ENCODE measurements around the gene SDK1. TPM values are rescaled to one million over a fixed set of nuclear protein-coding genes. Genes with fewer than 3 reads are reported as not detected.

The SDK1 gene
- total RNA-seq, 2 experiments from 2014 or later: 0.03 to 0.05 TPM

DNA sequence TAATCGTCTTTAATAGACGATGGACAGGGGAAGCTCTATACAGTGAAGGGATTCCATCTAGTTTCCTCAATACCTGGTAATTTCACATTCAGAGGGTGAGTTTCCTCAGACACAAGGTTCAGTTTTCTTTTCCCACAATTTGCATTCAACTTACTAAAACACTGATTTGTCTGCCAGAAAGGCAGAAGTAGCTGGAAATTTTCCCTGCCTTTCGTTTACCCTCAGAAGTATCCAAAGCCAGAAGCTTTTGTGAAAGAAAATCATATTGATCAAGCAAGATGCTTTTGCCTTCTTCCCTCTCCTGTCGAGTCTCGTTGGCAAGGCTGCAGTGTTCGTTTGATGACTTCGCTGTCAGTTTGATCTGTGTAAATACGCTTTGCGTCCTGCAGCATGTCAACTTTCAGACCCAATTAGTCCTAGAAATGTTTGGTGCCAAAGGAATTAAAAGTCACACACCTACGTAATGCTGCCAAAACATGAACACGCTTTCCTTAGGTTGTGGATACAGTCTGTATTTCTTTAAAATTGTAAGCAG lies 749.1 kb downstream of the SDK1 start:
- no peaks in the 10 kb centered on the region for H3K4me1 Mint-ChIP-seq (ENCODE audit: low read depth)
- H3K36me3 Mint-ChIP-seq (ENCODE audit: low read depth): no peaks in the 10 kb centered on the region
- ATAC-seq: no peak
- H3K27ac Mint-ChIP-seq: no peak overlapping the region
- no peak overlapping the region for H3K4me3 Mint-ChIP-seq
- ChIA-PET POLR2A (no interaction called here), CTCF (no interaction called here)
- DNase-seq: no peak
- H3K27me3 Mint-ChIP-seq (ENCODE audit: low read depth): no peaks in the 10 kb centered on the region
- H3K9me3 Mint-ChIP-seq (ENCODE audit: insufficient read depth): no peaks in the 10 kb centered on the region

DNA sequence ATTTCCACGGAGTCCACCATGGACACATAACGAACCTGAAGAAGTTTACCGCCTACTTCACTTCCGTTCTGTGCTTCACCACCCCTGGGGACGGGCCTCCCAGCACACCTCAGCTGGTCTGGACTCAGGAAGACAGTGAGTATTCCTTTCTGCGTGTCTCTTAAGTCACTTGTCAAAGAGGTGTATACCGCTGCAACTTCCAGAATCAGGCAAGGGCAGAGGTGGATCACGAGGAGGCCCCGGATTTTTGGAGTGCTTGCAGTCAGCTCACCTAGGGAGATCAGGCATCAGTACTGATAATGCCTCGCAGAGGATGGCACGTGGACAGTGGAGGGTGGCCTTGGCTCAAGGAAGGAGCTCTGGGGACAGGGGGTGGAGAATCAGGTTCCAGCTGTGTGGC lies 750.6 kb downstream of the SDK1 start:
- H3K4me3 Mint-ChIP-seq: no peak overlapping the region
- CTCF ChIA-PET: no interaction called here
- H3K4me1 Mint-ChIP-seq (ENCODE audit: low read depth): no peaks in the 10 kb centered on the region
- ATAC-seq: no peak
- H3K27me3 Mint-ChIP-seq (ENCODE audit: low read depth): peaks cover 2% of the 10 kb centered on the region
- no peak overlapping the region for H3K27ac Mint-ChIP-seq
- DNase-seq: no peak
- no peaks in the 10 kb centered on the region for H3K9me3 Mint-ChIP-seq (ENCODE audit: insufficient read depth)
- POLR2A ChIA-PET: no interaction called here
- no peaks in the 10 kb centered on the region for H3K36me3 Mint-ChIP-seq (ENCODE audit: low read depth)

DNA sequence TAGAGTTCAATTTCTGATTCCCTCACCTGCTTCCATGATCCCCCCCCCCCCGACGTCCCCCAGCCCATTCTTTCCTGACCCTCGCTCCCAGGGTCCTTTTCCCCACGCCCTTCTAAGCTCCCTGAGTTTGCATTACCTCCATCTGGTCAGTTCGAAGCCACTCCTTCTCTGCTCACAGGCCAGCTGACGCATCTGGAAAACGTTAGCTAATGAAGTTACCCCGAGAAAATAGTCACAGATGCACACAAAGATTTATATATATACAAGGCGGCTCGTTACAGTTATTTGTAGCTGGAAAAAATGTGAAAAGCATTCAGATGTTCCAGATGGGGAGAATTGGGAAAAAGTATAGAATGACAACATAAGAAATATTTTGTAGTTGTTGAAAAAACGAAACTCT lies 751.1 kb downstream of the SDK1 start:
- Mint-ChIP-seq H3K27ac (no peak overlapping the region), H3K9me3 (ENCODE audit: insufficient read depth) (no peaks in the 10 kb centered on the region), H3K4me1 (ENCODE audit: low read depth) (no peaks in the 10 kb centered on the region), H3K36me3 (ENCODE audit: low read depth) (no peaks in the 10 kb centered on the region), H3K4me3 (no peak overlapping the region), H3K27me3 (ENCODE audit: low read depth) (peaks cover 2% of the 10 kb centered on the region)
- DNase-seq (no peak), ATAC-seq (no peak)
- CTCF ChIA-PET: no interaction called here
- POLR2A ChIA-PET: no interaction called here

DNA sequence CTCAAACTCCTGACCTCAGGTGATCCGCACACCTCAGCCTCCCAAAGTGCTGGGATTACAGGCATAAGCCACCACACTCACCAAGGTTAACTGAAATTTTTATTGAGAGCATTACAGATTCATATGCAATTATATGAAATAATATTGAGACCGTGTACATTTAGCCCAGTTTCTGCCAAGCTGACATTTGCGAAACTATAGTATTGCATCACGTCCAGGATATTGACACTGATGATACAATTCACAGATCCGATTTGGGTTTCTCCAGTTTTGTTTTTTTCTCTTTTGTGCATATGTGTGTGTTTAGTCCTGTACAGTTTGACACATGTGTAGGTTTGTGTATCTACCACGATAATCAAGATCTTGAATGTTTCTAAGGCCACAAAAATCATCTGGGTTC lies 753.1 kb downstream of the SDK1 start:
- ATAC-seq (no peak), DNase-seq (no peak)
- Mint-ChIP-seq H3K27ac (no peak overlapping the region), H3K9me3 (ENCODE audit: insufficient read depth) (no peaks in the 10 kb centered on the region), H3K4me1 (ENCODE audit: low read depth) (no peaks in the 10 kb centered on the region), H3K27me3 (ENCODE audit: low read depth) (peaks cover 2% of the 10 kb centered on the region), H3K36me3 (ENCODE audit: low read depth) (no peaks in the 10 kb centered on the region), H3K4me3 (no peak overlapping the region)
- ChIA-PET POLR2A (no interaction called here), CTCF (no interaction called here)

DNA sequence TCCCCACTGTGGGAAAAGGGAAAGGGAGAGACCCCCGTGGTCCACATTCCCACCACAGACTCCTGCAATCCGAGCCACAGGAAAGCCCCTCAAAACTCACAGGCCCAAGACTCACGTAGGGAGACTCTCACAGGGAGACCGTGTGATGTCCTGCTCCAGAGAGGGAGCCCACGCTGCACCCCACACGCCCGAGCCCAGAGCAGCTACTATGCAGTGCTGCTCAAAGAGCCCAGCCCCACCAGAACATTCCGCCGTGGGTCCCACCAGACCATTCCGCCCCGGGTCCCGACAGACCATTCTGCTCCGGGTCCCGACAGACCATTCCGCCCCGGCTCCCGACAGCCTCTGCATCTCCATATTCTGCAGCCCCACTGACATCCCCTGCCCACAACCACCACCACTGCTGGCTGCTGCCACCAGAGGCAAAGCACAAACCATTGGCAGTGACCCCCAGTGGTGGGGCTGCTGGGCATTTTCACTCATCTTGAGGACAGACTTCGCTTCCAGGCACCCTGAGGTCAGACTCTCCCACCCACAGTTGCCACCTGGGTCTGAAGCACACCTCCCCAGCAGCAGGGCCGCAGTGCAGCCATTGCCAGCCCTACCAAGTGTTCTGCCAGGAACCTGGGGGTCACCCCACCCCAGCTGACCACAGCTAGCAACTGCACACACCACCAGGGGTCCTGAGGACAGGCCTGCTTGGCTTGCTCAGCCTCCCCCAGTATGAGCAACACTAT lies 755.7 kb downstream of the SDK1 start:
- no peaks in the 10 kb centered on the region for H3K9me3 Mint-ChIP-seq (ENCODE audit: insufficient read depth)
- H3K36me3 Mint-ChIP-seq (ENCODE audit: low read depth): no peaks in the 10 kb centered on the region
- no peak overlapping the region for H3K27ac Mint-ChIP-seq
- DNase-seq (no peak), ATAC-seq (no peak)
- H3K4me3 Mint-ChIP-seq: no peak overlapping the region
- no peaks in the 10 kb centered on the region for H3K4me1 Mint-ChIP-seq (ENCODE audit: low read depth)
- peaks cover 3% of the 10 kb centered on the region for H3K27me3 Mint-ChIP-seq (ENCODE audit: low read depth)
- POLR2A ChIA-PET: no interaction called here
- CTCF ChIA-PET: no interaction called here

DNA sequence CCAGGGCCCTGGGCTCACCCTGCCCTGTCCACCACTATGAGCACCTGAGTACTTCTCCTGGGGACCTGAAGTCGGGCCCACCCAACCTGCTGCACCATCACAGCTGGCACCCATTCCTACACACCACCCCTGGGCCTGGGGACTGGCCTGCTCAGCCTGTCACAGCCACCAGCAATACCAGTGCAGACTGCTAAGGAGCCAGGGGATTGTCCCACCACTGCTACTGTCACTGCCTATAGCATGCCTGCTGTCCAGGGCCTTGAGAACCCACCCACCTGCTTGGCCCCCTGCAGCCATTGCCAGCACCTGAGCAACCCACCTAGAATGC lies 756.2 kb downstream of the SDK1 start:
- no peaks in the 10 kb centered on the region for H3K36me3 Mint-ChIP-seq (ENCODE audit: low read depth)
- H3K27ac Mint-ChIP-seq: no peak overlapping the region
- ChIA-PET POLR2A (no interaction called here), CTCF (no interaction called here)
- no peaks in the 10 kb centered on the region for H3K4me1 Mint-ChIP-seq (ENCODE audit: low read depth)
- no peak for ATAC-seq
- H3K9me3 Mint-ChIP-seq (ENCODE audit: insufficient read depth): no peaks in the 10 kb centered on the region
- H3K4me3 Mint-ChIP-seq: no peak overlapping the region
- no peak for DNase-seq
- peaks cover 3% of the 10 kb centered on the region for H3K27me3 Mint-ChIP-seq (ENCODE audit: low read depth)

DNA sequence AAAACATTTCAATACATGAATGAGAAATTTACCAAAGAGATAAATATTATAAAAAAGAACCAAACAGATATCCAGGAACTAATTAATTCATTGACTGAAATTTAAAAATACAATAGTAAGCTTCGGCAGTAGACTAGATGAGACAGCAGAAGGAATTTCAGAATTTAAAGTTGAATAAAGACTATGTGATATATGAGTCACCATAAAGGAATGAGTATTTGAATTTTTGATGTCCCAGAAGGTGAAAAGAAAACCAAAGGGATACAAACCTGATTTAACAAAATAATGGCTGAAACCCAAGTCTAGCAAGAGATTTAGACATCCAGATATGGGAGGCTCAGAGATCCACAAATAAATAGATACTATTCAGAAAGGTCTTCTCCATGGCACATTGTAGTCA lies 757.1 kb downstream of the SDK1 start:
- ATAC-seq (no peak), DNase-seq (no peak)
- peaks cover 7% of the 10 kb centered on the region for H3K27me3 Mint-ChIP-seq (ENCODE audit: low read depth)
- CTCF ChIA-PET: no interaction called here
- H3K36me3 Mint-ChIP-seq (ENCODE audit: low read depth): no peaks in the 10 kb centered on the region
- POLR2A ChIA-PET: no interaction called here
- no peak overlapping the region for H3K27ac Mint-ChIP-seq
- H3K9me3 Mint-ChIP-seq (ENCODE audit: insufficient read depth): no peaks in the 10 kb centered on the region
- H3K4me3 Mint-ChIP-seq: no peak overlapping the region
- no peaks in the 10 kb centered on the region for H3K4me1 Mint-ChIP-seq (ENCODE audit: low read depth)

DNA sequence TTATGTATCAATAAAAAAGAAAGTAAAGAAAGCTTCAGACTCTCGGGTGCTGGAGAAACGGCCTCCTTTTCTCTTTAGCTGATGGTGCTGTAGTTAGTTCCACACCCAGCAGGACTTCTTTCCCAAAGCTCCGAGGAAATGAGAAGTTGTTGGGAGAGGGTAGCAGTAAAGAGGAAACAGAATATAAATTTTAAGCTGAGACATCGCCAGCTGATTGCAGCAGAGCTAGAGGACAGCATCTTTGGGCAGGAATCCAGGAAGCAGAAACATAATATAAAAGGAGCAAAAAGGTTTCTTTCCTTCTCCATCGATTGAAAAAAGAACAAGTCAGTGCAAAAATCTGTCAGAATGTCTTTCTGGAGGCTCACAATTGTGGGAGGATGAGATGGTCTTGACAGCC lies 764.1 kb downstream of the SDK1 start:
- H3K4me1 Mint-ChIP-seq (ENCODE audit: low read depth): peaks cover 5% of the 10 kb centered on the region
- no peak overlapping the region for H3K27ac Mint-ChIP-seq

DNA sequence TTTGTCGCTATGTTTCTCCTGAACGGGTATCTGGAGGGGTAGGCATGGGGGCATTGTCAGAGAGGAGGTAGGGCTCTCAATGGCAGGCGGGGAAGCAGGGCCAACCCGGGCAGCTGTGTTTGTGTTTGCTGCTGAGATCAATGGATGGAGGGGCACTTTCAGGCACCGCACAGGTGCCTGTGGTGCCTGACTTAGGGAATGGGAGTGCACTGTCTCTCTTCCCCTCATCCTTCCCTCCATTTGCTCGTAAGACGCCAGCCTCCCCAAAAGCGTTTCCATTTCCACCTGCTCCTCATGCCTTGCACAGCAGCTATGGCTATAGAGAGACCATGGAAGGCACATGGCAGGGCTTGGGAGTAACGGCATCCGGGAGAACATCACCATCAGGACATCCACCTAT lies 765.2 kb downstream of the SDK1 start:
- H3K27ac Mint-ChIP-seq: no peak overlapping the region
- ChIA-PET CTCF (no interaction called here), POLR2A (no interaction called here)
- no peak for ATAC-seq
- no peak for DNase-seq
- peaks cover 5% of the 10 kb centered on the region for H3K4me1 Mint-ChIP-seq (ENCODE audit: low read depth)
- peaks cover 4% of the 10 kb centered on the region for H3K9me3 Mint-ChIP-seq (ENCODE audit: insufficient read depth)
- H3K36me3 Mint-ChIP-seq (ENCODE audit: low read depth): no peaks in the 10 kb centered on the region
- no peak overlapping the region for H3K4me3 Mint-ChIP-seq
- peaks cover 8% of the 10 kb centered on the region for H3K27me3 Mint-ChIP-seq (ENCODE audit: low read depth)

More for the DNA sequence above, 764.1 kb downstream of the SDK1 start:
- ChIA-PET CTCF (no interaction called here), POLR2A (no interaction called here)
- H3K9me3 Mint-ChIP-seq (ENCODE audit: insufficient read depth): peaks cover 4% of the 10 kb centered on the region
- no peak overlapping the region for H3K4me3 Mint-ChIP-seq
- ATAC-seq (no peak), DNase-seq (no peak)
- H3K36me3 Mint-ChIP-seq (ENCODE audit: low read depth): no peaks in the 10 kb centered on the region
- peaks cover 8% of the 10 kb centered on the region for H3K27me3 Mint-ChIP-seq (ENCODE audit: low read depth)

DNA sequence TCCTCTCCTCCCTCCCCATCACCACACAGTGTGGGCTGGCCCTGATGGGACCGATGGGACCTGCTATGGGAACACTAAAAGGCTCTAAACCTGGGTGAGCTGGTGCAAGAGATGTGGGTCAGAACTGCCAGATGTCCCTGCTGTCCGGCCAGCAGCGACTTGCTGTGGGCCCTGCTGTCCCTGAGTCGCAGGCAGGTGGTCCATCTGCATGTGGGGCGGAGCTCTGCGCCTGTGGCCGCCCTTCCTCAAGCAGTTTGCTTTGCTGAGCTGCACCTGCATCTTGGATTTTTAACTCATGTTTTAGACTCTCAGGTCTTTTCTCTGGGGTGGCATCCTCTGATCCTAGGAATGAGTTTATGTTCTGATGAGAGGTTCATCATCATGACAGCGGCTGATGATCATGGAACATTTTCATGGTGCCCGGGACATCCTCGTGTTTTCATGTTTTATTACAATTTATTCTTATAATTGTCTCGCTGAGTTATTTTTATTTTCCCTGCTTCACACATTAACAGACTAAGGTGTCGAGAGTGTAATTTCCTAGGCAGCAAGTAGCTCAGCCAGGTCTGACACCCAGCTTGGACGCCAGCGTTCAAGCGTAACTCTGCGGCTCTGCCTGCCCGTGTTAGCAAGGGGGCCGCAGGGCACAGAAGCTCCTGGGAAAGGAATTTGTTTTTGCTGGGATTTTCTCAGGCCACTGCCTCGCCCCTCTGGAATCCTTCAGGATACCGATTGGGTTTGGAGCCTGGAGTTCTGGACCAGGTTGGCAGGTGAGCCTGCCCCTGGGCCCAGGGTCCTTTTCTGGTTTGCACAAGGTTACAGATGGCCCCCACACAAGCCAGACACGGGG lies 765.8 kb downstream of the SDK1 start:
- Mint-ChIP-seq H3K9me3 (ENCODE audit: insufficient read depth) (peaks cover 4% of the 10 kb centered on the region), H3K4me1 (ENCODE audit: low read depth) (peaks cover 5% of the 10 kb centered on the region), H3K27me3 (ENCODE audit: low read depth) (peaks cover 8% of the 10 kb centered on the region), H3K36me3 (ENCODE audit: low read depth) (no peaks in the 10 kb centered on the region), H3K27ac (no peak overlapping the region), H3K4me3 (no peak overlapping the region)
- ChIA-PET CTCF (no interaction called here), POLR2A (no interaction called here)
- ATAC-seq (no peak), DNase-seq (no peak)

DNA sequence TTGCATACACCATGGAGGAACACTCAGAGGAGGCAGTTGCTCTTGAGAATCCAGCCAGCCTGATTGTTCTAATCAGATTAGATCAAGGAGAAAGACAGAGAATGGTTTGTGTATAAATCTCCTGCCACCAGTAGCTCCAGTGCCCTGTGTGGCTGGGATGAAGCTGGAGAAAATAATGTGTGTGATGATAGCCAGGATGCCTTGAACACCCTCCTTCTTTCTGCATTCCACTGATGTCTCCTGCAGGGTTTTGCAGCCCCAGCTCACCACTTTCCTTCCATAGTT lies 766.4 kb downstream of the SDK1 start:
- ChIA-PET POLR2A (no interaction called here), CTCF (no interaction called here)
- Mint-ChIP-seq H3K36me3 (ENCODE audit: low read depth) (no peaks in the 10 kb centered on the region), H3K4me3 (no peak overlapping the region), H3K9me3 (ENCODE audit: insufficient read depth) (peaks cover 4% of the 10 kb centered on the region), H3K27me3 (ENCODE audit: low read depth) (peaks cover 7% of the 10 kb centered on the region), H3K4me1 (ENCODE audit: low read depth) (peaks cover 5% of the 10 kb centered on the region), H3K27ac (no peak overlapping the region)
- ATAC-seq (no peak), DNase-seq (no peak)

DNA sequence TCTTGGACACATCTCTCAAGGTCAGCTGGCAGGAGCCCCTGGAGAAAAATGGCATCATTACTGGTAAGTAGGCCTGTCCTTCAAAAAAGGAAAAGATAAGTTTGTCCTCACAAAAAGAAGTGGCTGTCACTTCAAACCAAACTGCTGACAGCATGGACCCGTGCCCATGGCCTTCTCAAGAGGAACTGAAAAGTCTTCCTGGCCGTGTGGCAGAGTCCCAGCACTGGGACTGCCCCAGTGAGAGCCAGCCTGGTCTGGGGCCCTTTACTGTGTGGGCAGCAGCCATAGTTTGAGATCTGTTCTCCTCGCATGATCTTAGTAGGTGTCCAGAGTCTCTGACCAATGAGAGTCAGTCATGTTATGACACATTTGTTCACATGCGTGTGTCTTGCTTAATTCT lies 766.8 kb downstream of the SDK1 start:
- no peaks in the 10 kb centered on the region for H3K36me3 Mint-ChIP-seq (ENCODE audit: low read depth)
- H3K27ac Mint-ChIP-seq: no peak overlapping the region
- peaks cover 5% of the 10 kb centered on the region for H3K27me3 Mint-ChIP-seq (ENCODE audit: low read depth)
- POLR2A ChIA-PET: no interaction called here
- H3K4me1 Mint-ChIP-seq (ENCODE audit: low read depth): peaks cover 5% of the 10 kb centered on the region
- CTCF ChIA-PET: no interaction called here
- H3K4me3 Mint-ChIP-seq: no peak overlapping the region
- no peak for DNase-seq
- peaks cover 4% of the 10 kb centered on the region for H3K9me3 Mint-ChIP-seq (ENCODE audit: insufficient read depth)
- no peak for ATAC-seq

DNA sequence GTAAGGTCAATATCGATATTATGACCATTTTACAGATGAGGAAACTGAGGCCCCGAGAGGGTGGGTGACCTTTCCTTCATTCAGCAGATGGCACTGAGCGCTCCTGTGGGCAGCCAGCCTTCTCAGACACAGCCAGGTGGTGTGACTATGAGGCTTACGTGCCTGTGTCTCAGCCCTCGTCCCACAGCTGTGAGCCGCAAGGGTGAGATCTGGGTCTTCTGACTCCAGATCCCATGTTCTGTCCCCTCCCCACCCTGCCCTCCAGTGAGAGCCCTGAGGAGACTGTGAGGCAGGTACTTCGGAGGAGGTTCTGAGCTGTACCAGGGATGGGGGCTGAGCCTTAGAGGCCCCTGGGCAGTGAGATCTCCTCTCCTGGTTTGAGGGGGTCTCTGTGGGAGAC lies 767.2 kb downstream of the SDK1 start:
- peaks cover 5% of the 10 kb centered on the region for H3K4me1 Mint-ChIP-seq (ENCODE audit: low read depth)
- no peak overlapping the region for H3K27ac Mint-ChIP-seq
- POLR2A ChIA-PET: no interaction called here
- no peak for ATAC-seq
- no peak for DNase-seq
- no peaks in the 10 kb centered on the region for H3K36me3 Mint-ChIP-seq (ENCODE audit: low read depth)
- peaks cover 5% of the 10 kb centered on the region for H3K27me3 Mint-ChIP-seq (ENCODE audit: low read depth)
- H3K4me3 Mint-ChIP-seq: no peak overlapping the region
- CTCF ChIA-PET: no interaction called here
- peaks cover 4% of the 10 kb centered on the region for H3K9me3 Mint-ChIP-seq (ENCODE audit: insufficient read depth)

Measured in activated CD8-positive, alpha-beta T cell treated with anti-CD3 and anti-CD28 coated beads, Interleukin-2, amount 10 ng/mL, durations not matched to agents 7 days and 5 days (primary cell).